ENCODE measurements around the gene RPL6. TPM values are rescaled to one million over a fixed set of nuclear protein-coding genes. Genes with fewer than 3 reads are reported as not detected.

Gene RPL6
- total and polyA plus RNA-seq, 2 experiments from 2014 or later = 1,413 to 1,715 TPM

GRCh38 chr12:112447106-112447505, 37.7 kb upstream of the RPL6 start:
- H3K27ac Mint-ChIP-seq = no peak overlapping the region
- H3K36me3 Mint-ChIP-seq (ENCODE audit: low read depth) = peaks cover 29% of the 10 kb centered on the region; the same call in 2 of the 3 replicates
- Histone ChIP-seq H3K79me2 (replicated peaks; ENCODE audit: insufficient read depth) (peaks cover 32% of the 10 kb centered on the region), H3K27ac (ENCODE audit: low read depth) (no peak overlapping the region), H3K4me1 (ENCODE audit: insufficient read depth) (no peaks in the 10 kb centered on the region), H3K4me2 (no peak overlapping the region), H3F3A (replicated peaks; ENCODE audit: low read depth) (no peaks in the 10 kb centered on the region), H3K36me3 (ENCODE audit: insufficient read depth) (peaks cover 17% of the 10 kb centered on the region), H2AFZ (no peak overlapping the region), H3K4me3 (no peak overlapping the region), H4K20me1 (replicated peaks; ENCODE audit: insufficient read depth) (peaks cover 14% of the 10 kb centered on the region), H3K27me3 (ENCODE audit: insufficient read depth) (no peaks in the 10 kb centered on the region), H3K9me2 (ENCODE audit: insufficient read depth) (no peaks in the 10 kb centered on the region)
- TF ChIP-seq POLR2AphosphoS5 (IDR thresholded peaks at IDR 0.05; ENCODE audit: low read depth) = no peak
- TF ChIP-seq NANOG (IDR thresholded peaks at IDR 0.05; ENCODE audit: borderline replicate concordance) = no peak
- TF ChIP-seq, protein P1, sequence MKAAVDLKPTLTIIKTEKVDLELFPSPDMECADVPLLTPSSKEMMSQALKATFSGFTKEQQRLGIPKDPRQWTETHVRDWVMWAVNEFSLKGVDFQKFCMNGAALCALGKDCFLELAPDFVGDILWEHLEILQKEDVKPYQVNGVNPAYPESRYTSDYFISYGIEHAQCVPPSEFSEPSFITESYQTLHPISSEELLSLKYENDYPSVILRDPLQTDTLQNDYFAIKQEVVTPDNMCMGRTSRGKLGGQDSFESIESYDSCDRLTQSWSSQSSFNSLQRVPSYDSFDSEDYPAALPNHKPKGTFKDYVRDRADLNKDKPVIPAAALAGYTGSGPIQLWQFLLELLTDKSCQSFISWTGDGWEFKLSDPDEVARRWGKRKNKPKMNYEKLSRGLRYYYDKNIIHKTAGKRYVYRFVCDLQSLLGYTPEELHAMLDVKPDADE (IDR thresholded peaks at IDR 0.05) = no peak
- no peak for TF ChIP-seq CREB1 (CRISPR knock-in tag; IDR thresholded peaks at IDR 0.05; ENCODE audit: low read depth)
- no peak for TF ChIP-seq ZNF114 (CRISPR knock-in tag; IDR thresholded peaks at IDR 0.05)
- TF ChIP-seq, protein P2, sequence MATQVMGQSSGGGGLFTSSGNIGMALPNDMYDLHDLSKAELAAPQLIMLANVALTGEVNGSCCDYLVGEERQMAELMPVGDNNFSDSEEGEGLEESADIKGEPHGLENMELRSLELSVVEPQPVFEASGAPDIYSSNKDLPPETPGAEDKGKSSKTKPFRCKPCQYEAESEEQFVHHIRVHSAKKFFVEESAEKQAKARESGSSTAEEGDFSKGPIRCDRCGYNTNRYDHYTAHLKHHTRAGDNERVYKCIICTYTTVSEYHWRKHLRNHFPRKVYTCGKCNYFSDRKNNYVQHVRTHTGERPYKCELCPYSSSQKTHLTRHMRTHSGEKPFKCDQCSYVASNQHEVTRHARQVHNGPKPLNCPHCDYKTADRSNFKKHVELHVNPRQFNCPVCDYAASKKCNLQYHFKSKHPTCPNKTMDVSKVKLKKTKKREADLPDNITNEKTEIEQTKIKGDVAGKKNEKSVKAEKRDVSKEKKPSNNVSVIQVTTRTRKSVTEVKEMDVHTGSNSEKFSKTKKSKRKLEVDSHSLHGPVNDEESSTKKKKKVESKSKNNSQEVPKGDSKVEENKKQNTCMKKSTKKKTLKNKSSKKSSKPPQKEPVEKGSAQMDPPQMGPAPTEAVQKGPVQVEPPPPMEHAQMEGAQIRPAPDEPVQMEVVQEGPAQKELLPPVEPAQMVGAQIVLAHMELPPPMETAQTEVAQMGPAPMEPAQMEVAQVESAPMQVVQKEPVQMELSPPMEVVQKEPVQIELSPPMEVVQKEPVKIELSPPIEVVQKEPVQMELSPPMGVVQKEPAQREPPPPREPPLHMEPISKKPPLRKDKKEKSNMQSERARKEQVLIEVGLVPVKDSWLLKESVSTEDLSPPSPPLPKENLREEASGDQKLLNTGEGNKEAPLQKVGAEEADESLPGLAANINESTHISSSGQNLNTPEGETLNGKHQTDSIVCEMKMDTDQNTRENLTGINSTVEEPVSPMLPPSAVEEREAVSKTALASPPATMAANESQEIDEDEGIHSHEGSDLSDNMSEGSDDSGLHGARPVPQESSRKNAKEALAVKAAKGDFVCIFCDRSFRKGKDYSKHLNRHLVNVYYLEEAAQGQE (IDR thresholded peaks at IDR 0.05; ENCODE audit: unreplicated experiment) = no peak
- TF ChIP-seq STAT1 (IDR thresholded peaks at IDR 0.05; ENCODE audit: unreplicated experiment) = no peak
- TF ChIP-seq, protein P3, sequence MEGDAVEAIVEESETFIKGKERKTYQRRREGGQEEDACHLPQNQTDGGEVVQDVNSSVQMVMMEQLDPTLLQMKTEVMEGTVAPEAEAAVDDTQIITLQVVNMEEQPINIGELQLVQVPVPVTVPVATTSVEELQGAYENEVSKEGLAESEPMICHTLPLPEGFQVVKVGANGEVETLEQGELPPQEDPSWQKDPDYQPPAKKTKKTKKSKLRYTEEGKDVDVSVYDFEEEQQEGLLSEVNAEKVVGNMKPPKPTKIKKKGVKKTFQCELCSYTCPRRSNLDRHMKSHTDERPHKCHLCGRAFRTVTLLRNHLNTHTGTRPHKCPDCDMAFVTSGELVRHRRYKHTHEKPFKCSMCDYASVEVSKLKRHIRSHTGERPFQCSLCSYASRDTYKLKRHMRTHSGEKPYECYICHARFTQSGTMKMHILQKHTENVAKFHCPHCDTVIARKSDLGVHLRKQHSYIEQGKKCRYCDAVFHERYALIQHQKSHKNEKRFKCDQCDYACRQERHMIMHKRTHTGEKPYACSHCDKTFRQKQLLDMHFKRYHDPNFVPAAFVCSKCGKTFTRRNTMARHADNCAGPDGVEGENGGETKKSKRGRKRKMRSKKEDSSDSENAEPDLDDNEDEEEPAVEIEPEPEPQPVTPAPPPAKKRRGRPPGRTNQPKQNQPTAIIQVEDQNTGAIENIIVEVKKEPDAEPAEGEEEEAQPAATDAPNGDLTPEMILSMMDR (conservative IDR thresholded peaks at IDR 0.05; ENCODE audit: low read depth in 2 of 2) = no peak
- TF ChIP-seq JUNB (IDR thresholded peaks at IDR 0.05; ENCODE audit: unreplicated experiment) = no peak
- TF ChIP-seq ZNF331 (CRISPR knock-in tag; IDR thresholded peaks at IDR 0.05; ENCODE audit: low read depth) = no peak
- no peak for TF ChIP-seq EZH2phosphoT487 (IDR thresholded peaks at IDR 0.05; ENCODE audit: unreplicated experiment)
- H3K27me3 Mint-ChIP-seq (ENCODE audit: insufficient read depth, low read depth, poor library complexity) = no peaks in the 10 kb centered on the region
- no peaks in the 10 kb centered on the region for H3K4me1 Mint-ChIP-seq
- no peak for ATAC-seq
- DNase-seq (ENCODE audit: low spot score) = no peak
- no peak overlapping the region for H3K4me3 Mint-ChIP-seq
- no peaks in the 10 kb centered on the region for H3K9me3 Mint-ChIP-seq

All from GM23338 (cell line).